ENCODE measurements around the gene LIM2.

- TF ChIP-seq LEF1 (IDR thresholded peaks at IDR 0.05; ENCODE audit: borderline replicate concordance) = no peak
- TF ChIP-seq SUZ12 (IDR thresholded peaks at IDR 0.05) = no peak
- no peak for TF ChIP-seq HDGF (IDR thresholded peaks at IDR 0.05; ENCODE audit: borderline replicate concordance)
- TF ChIP-seq NFRKB (IDR thresholded peaks at IDR 0.05) = no peak
- no peak for TF ChIP-seq SP1 (IDR thresholded peaks at IDR 0.05)
- TF ChIP-seq ELF4 (IDR thresholded peaks at IDR 0.05) = no peak
- no peak for TF ChIP-seq ZNF384 (IDR thresholded peaks at IDR 0.05)
- TF ChIP-seq FOXM1 (IDR thresholded peaks at IDR 0.05; ENCODE audit: borderline replicate concordance) = no peak
- TF ChIP-seq FOXK2 (IDR thresholded peaks at IDR 0.05) = no peak
- no peak for TF ChIP-seq BHLHE40 (IDR thresholded peaks at IDR 0.05; ENCODE audit: borderline replicate concordance)
- no peak for TF ChIP-seq FOXA1 (IDR thresholded peaks at IDR 0.05)
- no peak for TF ChIP-seq CTBP1 (IDR thresholded peaks at IDR 0.05; ENCODE audit: borderline replicate concordance)
- TF ChIP-seq TARDBP (IDR thresholded peaks at IDR 0.05) = no peak
Observed at GRCh38 chr19:51371186-51371690, 16.5 kb downstream of the LIM2 start.

Data from HEK293T (cell line).